Iris pigment epithelial cell (primary cell): Measurements from ENCODE around the gene OR6V1.
A peak's percentile ranks its signal among the peaks of the same experiment; 100 is the strongest.
"Not testable (repeated sequence)": the region's sequence is repeated elsewhere in the genome, so short reads cannot be mapped to it uniquely, and the experiment has no call there.

Experiments
- DNase-seq: peaks from one replicate; pipeline ENCODE4 v3.0.0-alpha.2; 2011; ENCODE audit warnings: low read depth

The OR6V1 gene

DNA sequence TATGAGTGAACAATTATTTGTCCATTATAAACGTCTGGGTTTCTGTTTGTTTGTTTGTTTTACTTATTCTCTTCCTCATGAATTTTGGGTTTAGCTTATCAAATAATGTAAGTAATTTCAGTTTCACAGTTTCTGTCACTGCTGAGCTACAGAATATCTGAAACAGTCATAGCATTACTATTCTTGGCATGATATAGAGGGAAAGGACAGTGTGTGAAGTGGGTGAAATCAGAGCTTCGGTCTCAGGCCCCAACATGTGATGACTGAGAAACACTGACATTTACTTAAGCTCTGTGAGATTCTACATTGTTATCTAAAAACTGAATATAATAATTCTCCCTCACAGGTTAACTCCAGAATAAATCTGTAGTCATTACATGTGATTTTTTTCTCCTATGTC, 8.8 kb upstream of the OR6V1 start:
- DNase-seq, result peak; percentile 84

DNA sequence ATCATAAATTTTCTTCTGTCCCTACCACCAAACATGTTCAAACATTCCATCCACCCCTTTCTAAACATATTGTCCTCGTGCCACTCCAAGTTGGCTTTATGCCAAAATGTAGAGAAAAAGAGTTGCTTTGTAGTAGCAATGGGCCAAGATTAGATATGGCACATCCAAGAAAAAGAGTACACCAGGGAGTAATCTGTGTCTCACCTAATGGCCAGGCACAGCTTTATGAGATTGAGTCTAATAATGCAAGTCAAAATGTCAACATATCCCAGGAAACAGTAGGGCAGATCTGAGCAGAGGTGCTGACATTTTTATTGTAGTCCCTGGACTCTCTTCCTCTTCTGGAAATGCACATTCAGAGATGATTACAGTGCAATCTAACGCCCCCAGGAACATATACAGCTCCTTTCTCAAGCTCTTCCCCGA, 5.7 kb upstream of the OR6V1 start:
- DNase-seq, result no peak

- DNase-seq, result no peak
Observed at GRCh38 chr7:143047326-143047725, 4.8 kb upstream of the OR6V1 start.

DNA sequence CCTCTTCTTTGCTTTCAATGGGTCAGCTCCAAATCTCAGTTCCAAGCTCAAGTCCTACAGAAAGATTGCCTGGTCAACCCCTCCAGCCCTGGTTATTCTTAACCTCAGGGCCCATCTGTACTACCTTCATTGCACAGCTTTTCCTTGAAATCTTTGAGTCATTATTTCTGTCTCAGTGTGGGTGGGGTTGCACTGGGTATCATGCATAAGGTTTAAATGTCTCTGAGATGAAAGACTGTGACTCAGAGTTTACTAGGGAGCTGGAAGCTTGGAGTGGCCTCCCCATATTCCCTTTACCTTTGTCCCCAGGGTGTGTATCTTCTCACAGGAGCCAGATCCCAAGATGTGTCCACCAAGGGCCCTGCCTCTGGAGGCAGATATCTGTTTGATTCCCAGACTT, 3.3 kb upstream of the OR6V1 start:
- DNase-seq, result peak; percentile 50

DNA sequence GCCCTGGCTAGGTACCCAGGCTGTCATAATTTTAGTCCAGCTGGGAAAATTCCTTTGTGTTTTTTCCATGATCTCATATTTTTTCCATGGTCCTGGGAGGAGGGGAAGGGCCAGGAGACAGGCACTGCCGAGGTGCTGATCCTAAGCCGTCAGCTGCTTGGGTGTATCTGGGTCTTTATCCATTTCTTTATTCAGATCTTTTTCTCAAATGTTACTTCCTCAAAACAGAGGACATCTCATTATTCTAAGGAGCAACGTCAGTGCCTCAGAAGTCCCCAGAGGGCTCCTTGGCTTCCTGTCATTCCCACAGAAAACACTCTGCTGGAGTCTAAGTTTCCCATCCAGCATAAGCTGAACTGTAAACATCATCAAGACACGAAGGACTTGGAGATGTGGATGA, 2.8 kb upstream of the OR6V1 start:
- DNase-seq, result no peak

DNA sequence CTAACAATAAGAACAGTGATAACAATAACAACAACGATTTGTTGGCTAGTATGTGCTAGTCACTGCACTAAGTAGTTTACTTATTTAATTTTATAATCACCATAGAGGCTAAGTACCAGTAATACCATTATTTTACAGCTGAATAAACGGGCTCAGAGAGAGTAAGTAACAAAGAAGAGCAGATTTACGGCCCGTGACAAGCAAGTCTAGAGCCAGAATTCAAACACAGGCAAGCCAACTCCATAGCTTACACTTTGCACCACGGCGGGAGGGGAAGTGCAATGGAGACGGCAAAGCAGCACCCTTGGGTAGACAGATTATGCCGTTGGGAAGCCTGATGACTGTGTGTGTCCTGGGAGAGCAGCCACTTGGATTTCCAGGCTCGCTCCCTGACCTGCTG, 1.2 kb upstream of the OR6V1 start:
- DNase-seq, result no peak

- DNase-seq, result peak; percentile 37
Observed at GRCh38 chr7:143054621-143055020, 2.5 kb downstream of the OR6V1 start.

DNA sequence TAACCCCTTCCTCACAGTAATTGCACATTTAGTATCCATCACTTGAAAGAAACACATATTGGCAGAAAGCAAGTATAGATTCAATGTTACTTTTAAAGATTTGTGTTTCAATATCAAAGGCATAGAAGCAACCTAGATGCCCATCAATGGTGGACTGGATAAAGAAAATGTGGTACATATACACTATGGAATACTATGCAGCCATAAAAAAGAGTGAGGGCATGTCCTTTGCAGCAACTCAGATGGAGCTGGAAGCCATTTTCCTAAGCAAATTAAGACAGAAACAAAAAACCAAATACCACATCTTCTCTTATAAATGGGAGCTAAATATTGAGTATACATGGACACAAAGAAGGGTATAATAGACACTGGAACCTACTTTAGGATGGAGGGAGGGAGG, 3.6 kb downstream of the OR6V1 start:
- no peak for DNase-seq

DNA sequence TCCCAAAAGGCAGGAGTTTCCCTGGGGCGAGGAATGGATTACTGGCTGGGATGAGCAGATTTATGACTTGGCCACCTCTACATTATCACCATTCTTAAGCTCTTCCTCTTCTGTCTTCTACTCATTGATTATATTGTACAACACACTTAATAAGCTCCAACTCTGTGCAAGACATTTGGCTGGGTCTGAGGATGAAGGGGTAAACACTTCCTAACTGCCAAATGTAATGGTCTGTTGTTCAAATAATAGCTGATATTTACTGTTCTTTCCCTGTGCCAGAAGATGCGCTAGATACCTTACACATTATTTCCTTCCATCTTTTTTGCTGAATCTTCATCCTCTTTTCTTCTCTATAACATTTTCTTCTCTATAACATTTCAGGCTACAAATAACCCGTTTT, 11.6 kb downstream of the OR6V1 start:
- no peak for DNase-seq

DNA sequence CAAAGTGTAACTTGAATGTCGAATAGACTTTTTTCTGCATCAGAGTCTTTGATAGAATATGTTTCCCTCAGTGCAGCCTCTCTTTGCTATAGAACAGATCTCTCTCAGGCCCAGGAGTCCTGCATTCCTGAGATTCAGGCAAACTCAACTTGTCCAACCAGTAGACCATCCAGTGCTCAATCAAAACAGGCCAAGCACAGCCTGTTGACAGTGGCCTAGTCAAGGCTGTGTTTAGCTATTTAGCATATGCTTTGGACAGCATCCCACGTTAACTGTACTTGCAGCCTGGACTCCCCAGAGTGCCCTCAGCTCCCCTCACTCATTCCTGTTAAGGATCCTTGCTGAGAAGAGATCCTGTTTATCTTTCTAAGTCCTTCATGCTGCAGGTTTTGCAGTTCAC, 16.3 kb downstream of the OR6V1 start:
- no peak for DNase-seq

- no peak for DNase-seq
Observed at GRCh38 chr7:143069912-143070500, 17.9 kb downstream of the OR6V1 start.

GRCh38 chr7:143073556-143073955, 21.4 kb downstream of the OR6V1 start:
- peak; percentile 67 for DNase-seq

- no peak for DNase-seq
Observed at GRCh38 chr7:143074141-143074540, 22.0 kb downstream of the OR6V1 start.

GRCh38 chr7:143085109-143085508, 33.0 kb downstream of the OR6V1 start:
- DNase-seq, result no peak

GRCh38 chr7:143085610-143086009, 33.5 kb downstream of the OR6V1 start:
- not testable (repeated sequence) for DNase-seq

DNA sequence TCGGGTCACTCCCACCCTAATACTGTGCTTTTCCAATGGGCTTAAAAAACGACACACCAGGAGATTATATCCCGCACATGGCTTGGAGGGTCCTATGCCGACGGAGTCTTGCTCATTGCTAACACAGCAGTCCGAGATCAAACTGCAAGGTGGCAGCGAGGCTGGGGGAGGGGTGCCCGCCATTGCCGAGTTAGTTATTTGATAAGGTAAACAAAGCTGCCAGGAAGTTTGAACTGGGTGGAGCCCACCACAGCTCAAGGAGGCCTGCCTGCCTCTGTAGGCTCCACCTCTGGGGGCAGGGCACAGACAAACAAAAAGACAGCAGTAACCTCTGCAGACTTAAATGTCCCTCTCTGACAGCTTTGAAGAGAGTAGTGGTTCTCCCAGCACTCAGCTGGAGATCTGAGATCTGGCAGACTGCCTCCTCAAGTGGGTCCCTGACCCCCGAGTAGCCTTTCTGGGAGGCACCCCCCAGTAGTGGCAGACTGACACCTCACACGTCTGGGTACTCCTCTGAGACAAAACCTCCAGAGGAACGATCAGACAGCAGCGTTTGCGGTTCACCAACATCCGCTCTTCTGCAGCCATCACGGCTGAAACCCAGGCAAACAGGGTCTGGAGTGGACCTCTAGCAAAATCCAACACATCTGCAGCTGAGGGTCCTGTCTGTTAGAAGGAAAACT, 36.5 kb downstream of the OR6V1 start:
- not testable (repeated sequence) for DNase-seq

- DNase-seq, result no peak
Observed at GRCh38 chr7:143096146-143096545, 44.0 kb downstream of the OR6V1 start.

GRCh38 chr7:143099579-143099978, 47.4 kb downstream of the OR6V1 start:
- DNase-seq, result not testable (repeated sequence)
